HepG2 (cell line): Measurements from ENCODE around the gene CCDC117. TPM values are rescaled to one million over a fixed set of nuclear protein-coding genes. Genes with fewer than 3 reads are reported as not detected.

Source experiments
- BCL6 ChIP-seq: IDR thresholded peaks from 2 replicates; pipeline ENCODE4 v1.6.1; 2016; ENCODE audit warnings: missing genetic modification reagents, missing compliant biosample characterization
- DMTF1 ChIP-seq: sonication (generic); formaldehyde crosslinking; IDR thresholded peaks from 2 replicates; pipeline ENCODE4 v1.4.0; 2020; ENCODE audit warnings: mild to moderate bottlenecking, missing genetic modification reagents
- ESRRA ChIP-seq: sonication (generic); formaldehyde crosslinking; IDR thresholded peaks from 2 replicates; pipeline ENCODE4 v1.5.1; 2020; ENCODE audit warnings: mild to moderate bottlenecking, low read depth, missing genetic modification reagents
- HNRNPK ChIP-seq: fragments of 200-400 bp; formaldehyde crosslinking; IDR thresholded peaks from 2 replicates; pipeline ENCODE4 v1.6.1; 2018; ENCODE audit warnings: low read length, low read depth, moderate library complexity, mild to moderate bottlenecking; ENCODE audit not compliant: poor library complexity, severe bottlenecking
- IKZF4 ChIP-seq: sonication (generic); formaldehyde crosslinking; IDR thresholded peaks from 2 replicates; pipeline ENCODE4 v1.5.1; 2020; ENCODE audit warnings: borderline replicate concordance, mild to moderate bottlenecking, low read depth, missing genetic modification reagents; ENCODE audit errors: not compliant biosample characterization
- ONECUT2 ChIP-seq: sonication (generic); formaldehyde crosslinking; IDR thresholded peaks from 2 replicates; pipeline ENCODE4 v1.4.0; 2020; ENCODE audit warnings: missing genetic modification reagents
- PAF1 ChIP-seq: IDR thresholded peaks from 2 replicates; pipeline ENCODE4 v1.6.1; 2016; ENCODE audit warnings: missing genetic modification reagents, missing compliant biosample characterization
- REXO4 ChIP-seq: sonication (generic); formaldehyde crosslinking; IDR thresholded peaks from 2 replicates; pipeline ENCODE4 v1.8.0; 2022; ENCODE audit warnings: missing genetic modification reagents, mild to moderate bottlenecking, borderline replicate concordance
- SRF ChIP-seq: IDR thresholded peaks from 2 replicates; pipeline ENCODE4 v1.6.1; 2011; ENCODE audit warnings: mild to moderate bottlenecking, low read depth, low read length, moderate library complexity
- ZBTB21 ChIP-seq: sonication (generic); formaldehyde crosslinking; IDR thresholded peaks from 2 replicates; pipeline ENCODE4 v1.4.0; 2020; ENCODE audit warnings: missing genetic modification reagents
- ZFAT ChIP-seq: sonication (generic); formaldehyde crosslinking; conservative IDR thresholded peaks from 2 replicates; pipeline ENCODE4 v1.8.1; 2023; ENCODE audit warnings: missing genetic modification reagents, inconsistent platforms
- ZNF142 ChIP-seq: sonication (generic); formaldehyde crosslinking; IDR thresholded peaks from 2 replicates; pipeline ENCODE4 v1.4.0; 2020; ENCODE audit warnings: missing genetic modification reagents
- ZNF317 ChIP-seq: sonication (generic); formaldehyde crosslinking; IDR thresholded peaks from 2 replicates; pipeline ENCODE4 v1.5.0; 2020; ENCODE audit warnings: mild to moderate bottlenecking, missing genetic modification reagents
- ZNF512 ChIP-seq: sonication (generic); formaldehyde crosslinking; IDR thresholded peaks from 2 replicates; pipeline ENCODE4 v1.4.0; 2020; ENCODE audit warnings: mild to moderate bottlenecking, missing genetic modification reagents
- ZNF543 ChIP-seq: sonication (generic); formaldehyde crosslinking; IDR thresholded peaks from 2 replicates; pipeline ENCODE4 v1.4.0; 2020; ENCODE audit warnings: mild to moderate bottlenecking, missing genetic modification reagents
- ZNF549 ChIP-seq: sonication (generic); formaldehyde crosslinking; IDR thresholded peaks from 2 replicates; pipeline ENCODE4 v1.5.0; 2020; ENCODE audit warnings: missing genetic modification reagents
- ZNF724P ChIP-seq: sonication (generic); formaldehyde crosslinking; IDR thresholded peaks from 2 replicates; pipeline ENCODE4 v1.8.0; 2022; ENCODE audit warnings: missing genetic modification reagents, borderline replicate concordance
- ZNF761 ChIP-seq: sonication (generic); formaldehyde crosslinking; conservative IDR thresholded peaks from 2 replicates; pipeline ENCODE4 v1.4.0; 2020; ENCODE audit warnings: mild to moderate bottlenecking, missing genetic modification reagents
- ZNF780A ChIP-seq: sonication (generic); formaldehyde crosslinking; IDR thresholded peaks from 2 replicates; pipeline ENCODE4 v1.8.0; 2022; ENCODE audit warnings: mild to moderate bottlenecking, missing genetic modification reagents, moderate library complexity
- ZZZ3 ChIP-seq: sonication (generic); formaldehyde crosslinking; IDR thresholded peaks from 2 replicates; pipeline ENCODE4 v1.4.0; 2020; ENCODE audit warnings: missing genetic modification reagents, mild to moderate bottlenecking, borderline replicate concordance
- polyA plus RNA-seq, 8 experiments: library from polyadenylated mRNA; depleted of rRNA in 3 of 8; stranded (reverse) in 7 of 8; unstranded in 1 of 8; fragments of >200 nt; fragmentation: Illumina TruSeq in 4 of 8; extraction: Trizol in 4 of 8; gene quantifications; 2 replicates each; pipeline versions ENCODE4 v1.2.1 to v1.2.3, GENCODE V29; 2011 to 2016; ENCODE audit warnings: low read depth in 4 of 8, missing spikeins in 1 of 8, mixed read lengths in 1 of 8; ENCODE audit not compliant: insufficient read depth in 1 of 8
- total RNA-seq, 5 experiments: library from RNA; depleted of rRNA; stranded (reverse); fragments of >200 nt; fragmentation: Illumina TruSeq; extraction: Trizol; gene quantifications; 2 replicates each; pipeline ENCODE4 v1.2.3, GENCODE V29; 2016; ENCODE audit warnings: low read depth in 1 of 5

The CCDC117 gene
- total and polyA plus RNA-seq, 2 of the 13 experiments (the other 11 are each of a cell fraction or from before 2014, with no cell fraction given) = 12.6 to 34.2 TPM

GRCh38 chr22:28772633-28773460 is at the start of gene CCDC117 (continued):
- peak; percentile 66; the same call in 1 of the 2 replicates for TF ChIP-seq ZFAT
- TF ChIP-seq REXO4 (CRISPR knock-in tag) = no peak
- TF ChIP-seq ZNF724P (CRISPR knock-in tag) = no peak; the same call in 1 of the 2 replicates
- no peak for TF ChIP-seq ZBTB21 (CRISPR knock-in tag)
- no peak for TF ChIP-seq ZNF761 (CRISPR knock-in tag)
- no peak for TF ChIP-seq ZNF317 (CRISPR knock-in tag)
- no peak for TF ChIP-seq ZNF549 (CRISPR knock-in tag)
- peak; percentile 14; the same call in 1 of the 2 replicates for TF ChIP-seq ZNF142 (CRISPR knock-in tag)
- no peak for TF ChIP-seq ZNF512 (CRISPR knock-in tag)
- 0 out of 2 replicates have a peak, but pooled peaks have one; percentile 33 for TF ChIP-seq BCL6 (CRISPR knock-in tag)
- no peak for TF ChIP-seq HNRNPK
- TF ChIP-seq ZZZ3 = no peak
- TF ChIP-seq ZNF543 (CRISPR knock-in tag) = peak; percentile 67; the same call in 1 of the 2 replicates
- no peak for TF ChIP-seq PAF1 (CRISPR knock-in tag)
- no peak for TF ChIP-seq ONECUT2 (CRISPR knock-in tag)
- TF ChIP-seq DMTF1 (CRISPR knock-in tag) = no peak
- TF ChIP-seq IKZF4 = no peak
- TF ChIP-seq ZNF780A (CRISPR knock-in tag) = no peak
- no peak for TF ChIP-seq SRF
- no peak; the same call in 1 of the 2 replicates for TF ChIP-seq ESRRA (CRISPR knock-in tag)
